Loucy (cell line): ENCODE results near the gene CPLANE1.

ENCODE experiments used
- H2AFZ ChIP-seq: fragments of 200-600 bp; sonication (generic); 2 replicates; pipeline ENCODE4 v1.6.0; 2016; ENCODE audit warnings: antibody characterized with exemption, mild to moderate bottlenecking, low read length, moderate library complexity
- H3F3A ChIP-seq: fragments of 200-600 bp; 2 replicates; pipeline ENCODE4 v1.6.0; 2016; ENCODE audit warnings: antibody characterized with exemption, low read depth, mild to moderate bottlenecking
- H3K27me3 ChIP-seq: fragments of 200-600 bp; sonication (generic); 2 replicates; pipeline ENCODE4 v1.6.1; 2014; ENCODE audit warnings: low read length, mild to moderate bottlenecking; ENCODE audit not compliant: insufficient read depth, poor library complexity, severe bottlenecking
- H3K36me3 ChIP-seq: fragments of 200-600 bp; sonication (generic); 2 replicates; pipeline ENCODE4 v1.6.1; 2016; ENCODE audit warnings: low read length; ENCODE audit not compliant: insufficient read depth
- H3K4me1 ChIP-seq: fragments of 200-600 bp; sonication (generic); 2 replicates; pipeline ENCODE4 v1.5.1; 2014; ENCODE audit warnings: low read length, mild to moderate bottlenecking; ENCODE audit not compliant: insufficient read depth, poor library complexity, severe bottlenecking
- H3K4me2 ChIP-seq: fragments of 200-600 bp; sonication (generic); 2 replicates; pipeline ENCODE4 v1.6.0; 2014; ENCODE audit warnings: antibody characterized with exemption, low read length, low read depth, mild to moderate bottlenecking; ENCODE audit not compliant: poor library complexity, severe bottlenecking
- H3K4me3 ChIP-seq: fragments of 200-600 bp; sonication (generic); 2 replicates; pipeline ENCODE4 v1.5.1; 2014; ENCODE audit warnings: low read length, mild to moderate bottlenecking, mixed read lengths; ENCODE audit not compliant: poor library complexity, severe bottlenecking
- H3K79me2 ChIP-seq: fragments of 200-600 bp; sonication (generic); 2 replicates; pipeline ENCODE4 v1.6.1; 2014; ENCODE audit warnings: low read length; ENCODE audit not compliant: insufficient read depth
- H3K9ac ChIP-seq: fragments of 200-600 bp; sonication (generic); 2 replicates; pipeline ENCODE4 v1.6.0; 2014; ENCODE audit warnings: mild to moderate bottlenecking, low read depth, low read length, moderate library complexity; ENCODE audit not compliant: poor library complexity, severe bottlenecking
- H3K9me2 ChIP-seq: fragments of 200-600 bp; sonication (generic); replicated peaks from 2 replicates; pipeline ENCODE4 v1.6.1; 2016; ENCODE audit warnings: low read depth, low read length, mixed read lengths
- H3K9me3 ChIP-seq: fragments of 200-600 bp; sonication (generic); 2 replicates; pipeline ENCODE4 v1.6.1; 2014; ENCODE audit warnings: mild to moderate bottlenecking, antibody characterized with exemption, low read length, low read depth; ENCODE audit not compliant: insufficient read depth
- H4K20me1 ChIP-seq: fragments of 200-600 bp; sonication (generic); 2 replicates; pipeline ENCODE4 v1.6.0; 2014; ENCODE audit warnings: antibody characterized with exemption, low read length, mild to moderate bottlenecking; ENCODE audit not compliant: insufficient read depth, poor library complexity, severe bottlenecking
- EZH2phosphoT487 ChIP-seq: fragments of 200-600 bp; IDR thresholded peaks from 2 replicates; pipeline ENCODE4 v1.6.1; 2018; ENCODE audit warnings: antibody characterized with exemption, mild to moderate bottlenecking, moderate library complexity, borderline replicate concordance
- TF ChIP-seq, protein P1 (sequence below): fragments of 200-600 bp; sonication (generic); conservative IDR thresholded peaks from 2 replicates; pipeline ENCODE4 v1.5.1; 2014; ENCODE audit warnings: mild to moderate bottlenecking, antibody characterized with exemption, low read length

Gene CPLANE1

DNA sequence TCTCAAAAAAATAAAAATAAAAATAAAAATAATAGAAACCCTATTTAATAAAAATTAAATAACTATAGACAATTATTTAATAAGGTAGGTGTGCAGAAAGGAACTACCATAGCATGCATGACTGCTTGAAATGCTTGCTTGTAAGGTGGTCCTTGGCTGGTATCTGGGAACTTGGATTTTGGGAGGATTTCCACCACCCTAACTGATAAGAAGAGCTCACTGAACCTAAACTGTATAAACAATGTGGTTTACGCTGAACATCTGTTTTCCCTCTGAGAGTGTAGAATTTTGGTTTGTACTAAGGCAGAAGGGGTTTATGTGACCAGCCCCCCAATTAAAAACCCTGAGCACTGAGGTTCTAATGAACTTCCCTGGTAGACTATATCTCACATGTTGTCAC, 31.2 kb downstream of the CPLANE1 start:
- H3K9ac ChIP-seq = no peak overlapping the region
- H3K4me2 ChIP-seq = no peak overlapping the region
- no peaks in the 10 kb centered on the region for H4K20me1 ChIP-seq
- no peak for TF ChIP-seq EZH2phosphoT487
- TF ChIP-seq, protein P1, sequence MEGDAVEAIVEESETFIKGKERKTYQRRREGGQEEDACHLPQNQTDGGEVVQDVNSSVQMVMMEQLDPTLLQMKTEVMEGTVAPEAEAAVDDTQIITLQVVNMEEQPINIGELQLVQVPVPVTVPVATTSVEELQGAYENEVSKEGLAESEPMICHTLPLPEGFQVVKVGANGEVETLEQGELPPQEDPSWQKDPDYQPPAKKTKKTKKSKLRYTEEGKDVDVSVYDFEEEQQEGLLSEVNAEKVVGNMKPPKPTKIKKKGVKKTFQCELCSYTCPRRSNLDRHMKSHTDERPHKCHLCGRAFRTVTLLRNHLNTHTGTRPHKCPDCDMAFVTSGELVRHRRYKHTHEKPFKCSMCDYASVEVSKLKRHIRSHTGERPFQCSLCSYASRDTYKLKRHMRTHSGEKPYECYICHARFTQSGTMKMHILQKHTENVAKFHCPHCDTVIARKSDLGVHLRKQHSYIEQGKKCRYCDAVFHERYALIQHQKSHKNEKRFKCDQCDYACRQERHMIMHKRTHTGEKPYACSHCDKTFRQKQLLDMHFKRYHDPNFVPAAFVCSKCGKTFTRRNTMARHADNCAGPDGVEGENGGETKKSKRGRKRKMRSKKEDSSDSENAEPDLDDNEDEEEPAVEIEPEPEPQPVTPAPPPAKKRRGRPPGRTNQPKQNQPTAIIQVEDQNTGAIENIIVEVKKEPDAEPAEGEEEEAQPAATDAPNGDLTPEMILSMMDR = no peak
- no peak overlapping the region for H2AFZ ChIP-seq
- no peaks in the 10 kb centered on the region for H3K9me3 ChIP-seq
- H3K4me3 ChIP-seq = no peak overlapping the region
- H3K27me3 ChIP-seq = no peaks in the 10 kb centered on the region
- peaks cover 3% of the 10 kb centered on the region; the same call in 1 of the 2 replicates for H3F3A ChIP-seq
- H3K4me1 ChIP-seq = peaks cover 7% of the 10 kb centered on the region
- no peaks in the 10 kb centered on the region for H3K36me3 ChIP-seq
- no peaks in the 10 kb centered on the region for H3K9me2 ChIP-seq
- H3K79me2 ChIP-seq = no peaks in the 10 kb centered on the region

DNA sequence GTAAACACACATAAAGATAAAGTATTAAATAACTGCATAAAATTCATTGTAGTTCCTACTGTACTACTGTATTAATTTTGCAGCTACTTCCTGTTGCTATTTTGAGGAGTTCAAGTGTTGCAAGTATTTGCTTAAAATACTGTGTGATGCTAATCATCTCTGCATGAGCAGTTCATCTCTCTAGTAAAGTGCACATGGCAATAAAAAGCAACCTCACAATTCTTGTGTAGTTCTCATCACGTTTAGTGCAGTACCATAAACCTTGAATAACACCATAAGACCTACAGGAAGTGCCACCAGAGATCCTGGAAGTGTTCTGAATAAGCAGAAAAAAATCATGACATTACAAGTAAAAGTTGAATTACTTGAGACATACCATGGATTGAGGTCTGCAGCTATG, 34.6 kb downstream of the CPLANE1 start:
- Histone ChIP-seq H3K4me2 (peak overlapping the region; percentile 48), H3K79me2 (no peaks in the 10 kb centered on the region), H4K20me1 (no peaks in the 10 kb centered on the region), H3K9ac (no peak overlapping the region), H3K4me3 (peak overlapping the region; percentile 1), H3K9me3 (no peaks in the 10 kb centered on the region), H3K4me1 (peaks cover 7% of the 10 kb centered on the region), H3F3A (peaks cover 3% of the 10 kb centered on the region; the same call in 1 of the 2 replicates), H2AFZ (peak overlapping the region; percentile 24), H3K9me2 (no peaks in the 10 kb centered on the region), H3K36me3 (peaks cover 4% of the 10 kb centered on the region; the same call in 1 of the 2 replicates), H3K27me3 (no peaks in the 10 kb centered on the region)
- no peak for TF ChIP-seq EZH2phosphoT487
- TF ChIP-seq, protein P1 = no peak

DNA sequence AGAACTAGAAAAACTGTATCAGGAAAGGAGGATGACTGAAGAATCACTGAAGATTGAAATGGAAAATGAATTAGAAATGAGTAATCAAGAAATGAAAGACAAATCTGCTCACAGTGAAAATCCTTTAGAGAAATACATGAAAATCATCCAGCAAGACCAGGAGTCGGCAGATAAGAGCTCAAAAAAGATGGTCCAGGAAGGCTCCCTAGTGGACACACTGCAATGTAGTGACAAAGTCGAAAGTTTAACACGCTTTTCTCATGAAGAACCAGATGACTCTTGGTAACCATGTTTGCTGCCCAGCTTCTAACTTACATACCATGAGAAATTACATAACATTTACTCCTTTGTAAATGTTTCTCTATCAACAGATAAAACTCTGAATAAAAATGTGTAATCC, 37.1 kb downstream of the CPLANE1 start:
- TF ChIP-seq EZH2phosphoT487 = no peak
- TF ChIP-seq, protein P1 = no peak; the same call in 1 of the 2 replicates
- H2AFZ ChIP-seq = no peak overlapping the region
- H3K9me2 ChIP-seq = no peaks in the 10 kb centered on the region
- H3K9ac ChIP-seq = no peak overlapping the region
- no peaks in the 10 kb centered on the region for H4K20me1 ChIP-seq
- no peaks in the 10 kb centered on the region for H3K9me3 ChIP-seq
- no peaks in the 10 kb centered on the region for H3K79me2 ChIP-seq
- no peaks in the 10 kb centered on the region for H3K27me3 ChIP-seq
- no peak overlapping the region for H3K4me3 ChIP-seq
- peaks cover 4% of the 10 kb centered on the region; the same call in 1 of the 2 replicates for H3K36me3 ChIP-seq
- H3K4me1 ChIP-seq = peaks cover 7% of the 10 kb centered on the region
- H3K4me2 ChIP-seq = no peak overlapping the region
- H3F3A ChIP-seq = peaks cover 3% of the 10 kb centered on the region; the same call in 1 of the 2 replicates
